Fibroblast of mammary gland (primary cell): ENCODE results near the gene YY1.
A peak's percentile ranks its signal among the peaks of the same experiment; 100 is the strongest.
"Not testable (repeated sequence)": the region's sequence is repeated elsewhere in the genome, so short reads cannot be mapped to it uniquely, and the experiment has no call there.

Experiments used
- DNase-seq: peaks from one replicate; pipeline ENCODE4 v3.0.0-alpha.2; 2010; ENCODE audit warnings: low read depth
- H3K4me3 ChIP-seq: 2 replicates; pipeline ENCODE4 v1.5.1; 2011; ENCODE audit warnings: low read depth, mild to moderate bottlenecking, low read length, moderate library complexity; ENCODE audit not compliant: control insufficient read depth
- CTCF ChIP-seq: conservative IDR thresholded peaks from 2 replicates; pipeline ENCODE4 v1.5.1; 2011; ENCODE audit warnings: low read depth, low read length, inconsistent platforms; ENCODE audit not compliant: control insufficient read depth, insufficient read depth

YY1 gene

DNA sequence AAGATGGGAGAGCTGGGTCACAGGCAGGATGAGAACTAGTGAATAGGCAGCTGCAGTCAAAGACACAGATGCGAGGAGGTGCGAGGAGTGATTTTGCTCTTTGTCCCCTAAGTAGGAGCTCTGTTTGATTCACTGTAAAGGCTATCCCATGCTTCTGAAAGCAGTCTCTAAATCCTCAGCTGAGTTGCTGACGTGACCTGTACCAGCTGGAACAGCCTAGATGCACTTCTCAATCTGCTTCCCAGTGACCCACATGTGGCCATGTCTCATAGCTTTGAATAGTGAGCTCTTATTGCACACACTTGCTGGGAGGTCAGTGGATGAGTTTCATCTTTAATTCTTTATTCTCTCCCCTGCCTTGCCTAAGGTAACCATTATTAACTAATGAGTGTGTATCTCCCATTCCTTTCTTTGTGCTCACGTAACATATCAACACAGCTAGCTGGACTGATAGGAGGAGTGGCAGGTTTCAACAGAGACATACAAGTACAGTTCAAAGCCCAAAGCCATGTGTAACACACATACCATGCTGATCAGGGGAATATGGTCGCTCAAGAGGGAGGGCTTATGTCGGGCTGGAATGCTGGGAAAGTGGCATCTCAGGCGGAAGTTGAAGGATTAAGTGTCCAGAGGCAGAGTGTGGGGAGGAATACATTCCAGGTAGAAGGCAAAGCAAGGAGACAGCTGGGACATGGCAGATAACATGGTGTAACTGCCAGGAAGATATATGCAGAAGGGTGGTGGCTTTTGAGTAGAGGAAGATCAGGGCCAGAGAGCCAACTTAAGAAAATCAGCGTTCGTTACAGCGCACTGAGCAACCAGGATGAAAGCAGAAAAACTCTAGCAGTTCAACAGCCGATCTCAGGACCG is 15.4 kb upstream of the YY1 start:
- DNase-seq = no peak
- no peak overlapping the region for H3K4me3 ChIP-seq

GRCh38 chr14:100224229-100224866 is 14.6 kb upstream of the YY1 start:
- TF ChIP-seq CTCF = no peak
- DNase-seq = no peak
- no peak overlapping the region for H3K4me3 ChIP-seq

More for the DNA sequence above, 15.4 kb upstream of the YY1 start:
- no peak for TF ChIP-seq CTCF

- no peak for TF ChIP-seq CTCF
- no peak for DNase-seq
- no peak overlapping the region for H3K4me3 ChIP-seq
These were observed 13.8 kb upstream of the YY1 start for GRCh38 chr14:100225169-100225568.

DNA sequence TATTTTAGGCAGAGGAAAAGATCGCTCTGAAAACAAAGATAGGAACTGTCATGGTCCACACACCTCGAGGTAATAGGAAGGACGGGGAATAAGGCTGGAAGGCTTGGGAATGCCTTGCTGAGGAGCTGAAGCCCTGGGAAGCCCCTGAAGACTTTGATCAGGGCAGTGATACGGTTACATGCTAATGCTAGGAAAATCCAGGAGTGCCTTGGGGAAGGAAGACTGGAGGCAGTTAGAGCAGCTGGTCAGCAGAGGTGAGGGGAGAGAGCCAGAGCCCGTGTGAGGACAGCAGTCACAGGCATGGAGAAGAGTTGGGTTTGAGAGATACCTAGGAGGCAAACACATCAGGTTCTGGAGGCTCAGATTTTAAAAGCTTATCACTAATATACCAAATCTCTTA is 8.6 kb upstream of the YY1 start:
- no peak for DNase-seq
- TF ChIP-seq CTCF = no peak
- H3K4me3 ChIP-seq = no peak overlapping the region

DNA sequence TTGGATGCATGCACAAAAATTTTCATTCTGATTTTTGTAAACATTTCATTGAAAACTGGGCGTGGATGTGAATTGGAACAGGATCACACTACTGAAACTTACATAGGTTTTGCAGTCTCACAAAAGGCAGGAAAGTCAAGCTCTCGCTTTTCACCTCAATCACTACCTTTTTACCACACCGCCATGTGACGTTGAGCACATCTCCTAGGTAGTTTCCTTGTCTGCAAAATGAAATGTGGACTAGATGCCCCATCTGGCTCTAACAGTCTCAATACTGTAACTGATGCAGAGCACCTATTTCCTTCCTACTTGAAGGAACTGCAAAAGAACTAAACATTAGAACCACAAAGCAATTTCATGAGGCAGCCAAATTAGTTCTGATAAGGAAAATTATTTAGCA is 4.4 kb upstream of the YY1 start:
- no peak for DNase-seq

DNA sequence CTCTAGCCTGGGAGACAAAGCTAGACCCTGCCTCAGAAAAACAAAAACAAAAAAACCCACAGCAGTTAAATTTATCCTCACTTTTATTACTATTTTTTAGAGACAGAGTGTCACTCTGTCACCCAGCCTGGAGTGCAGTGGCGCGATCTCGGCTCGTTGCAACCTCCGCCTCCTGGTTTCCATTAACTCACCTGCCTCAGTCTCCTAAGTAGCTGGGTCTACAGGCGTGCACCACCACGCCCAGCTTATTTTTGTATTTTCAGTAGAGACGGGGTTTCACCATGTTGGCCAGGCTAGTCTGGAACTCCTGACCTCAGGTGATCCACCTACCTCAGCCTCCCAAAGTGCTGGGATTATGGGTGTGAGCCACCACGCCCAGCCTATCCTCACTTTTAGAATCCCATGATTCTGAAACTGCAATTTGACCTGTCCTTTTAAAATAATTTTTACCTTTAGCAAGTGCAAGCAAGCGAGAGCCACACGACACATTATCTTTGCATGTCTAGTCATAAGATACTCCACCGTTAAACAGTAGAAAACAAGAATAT is 2.6 kb upstream of the YY1 start:
- not testable (repeated sequence) for DNase-seq, H3K4me3 ChIP-seq

More for the DNA sequence above, 4.4 kb upstream of the YY1 start:
- no peak overlapping the region for H3K4me3 ChIP-seq
- no peak for TF ChIP-seq CTCF

DNA sequence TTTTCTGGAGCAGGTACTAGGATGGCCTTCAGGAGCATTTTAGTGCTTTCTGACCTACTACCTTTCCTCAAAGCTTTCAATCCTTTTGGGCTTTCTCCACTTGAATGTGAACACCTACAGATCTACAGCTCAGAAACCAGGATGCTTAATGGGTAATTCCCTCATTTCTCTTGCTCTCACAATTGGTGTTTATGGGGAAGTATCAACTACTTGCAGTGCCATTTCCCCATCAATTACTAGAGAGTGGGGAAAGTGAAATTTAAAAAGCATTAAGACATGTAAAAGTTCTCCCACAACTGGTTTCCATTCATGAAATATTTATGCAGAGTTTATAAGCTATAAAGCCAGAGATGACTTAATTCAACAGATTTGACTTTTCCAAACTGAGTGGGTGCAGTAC is 2.1 kb upstream of the YY1 start:
- peak overlapping the region; percentile 92 for H3K4me3 ChIP-seq
- no peak for TF ChIP-seq CTCF
- no peak for DNase-seq
